Stimulated activated CD8-positive, alpha-beta memory T cell treated with anti-CD3 and anti-CD28 coated beads, Interleukin-12 subunit alpha, Interleukin-12 subunit beta, amount 100 ng/mL, for 1 hour (primary cell): ENCODE data around the gene MYH16.
"Not testable (repeated sequence)": the region's sequence is repeated elsewhere in the genome, so short reads cannot be mapped to it uniquely, and the experiment has no call there.

ENCODE experiments used
- DNase-seq: peaks from one replicate; pipeline ENCODE4 v3.0.0-alpha.2; 2020; ENCODE audit warnings: low read depth

MYH16 gene

GRCh38 chr7:99305473-99306260, 33.0 kb downstream of the MYH16 start:
- no peak for DNase-seq

GRCh38 chr7:99308461-99309074, 35.9 kb downstream of the MYH16 start:
- no peak for DNase-seq

GRCh38 chr7:99309111-99309510, 36.5 kb downstream of the MYH16 start:
- no peak for DNase-seq

- no peak for DNase-seq
These were observed 37.4 kb downstream of the MYH16 start for GRCh38 chr7:99310004-99310403.

- no peak for DNase-seq
These were observed 39.1 kb downstream of the MYH16 start for GRCh38 chr7:99311702-99312101.

GRCh38 chr7:99312316-99313203, 39.9 kb downstream of the MYH16 start:
- peak; percentile 67 for DNase-seq

GRCh38 chr7:99313204-99313573, 40.5 kb downstream of the MYH16 start:
- DNase-seq, result no peak

- DNase-seq, result no peak
These were observed 41.9 kb downstream of the MYH16 start for GRCh38 chr7:99314504-99314903.

- DNase-seq, result no peak
These were observed 47.7 kb downstream of the MYH16 start for GRCh38 chr7:99320371-99320770.

- not testable (repeated sequence) for DNase-seq
These were observed 50.0 kb downstream of the MYH16 start for GRCh38 chr7:99322659-99323058.

- no peak for DNase-seq
These were observed 51.9 kb downstream of the MYH16 start for GRCh38 chr7:99324559-99324958.

GRCh38 chr7:99325001-99325493, 52.4 kb downstream of the MYH16 start:
- no peak for DNase-seq

GRCh38 chr7:99325592-99326407, 53.2 kb downstream of the MYH16 start, which contains the start of gene ARPC1A:
Gene ARPC1A, plus strand, starts transcription at chr7:99325898. Its CDS starts 7,456 bp downstream, at chr7:99333354.
- peak; percentile 87 for DNase-seq

GRCh38 chr7:99326408-99326782, 53.8 kb downstream of the MYH16 start:
- no peak for DNase-seq

GRCh38 chr7:99330314-99330961, 57.8 kb downstream of the MYH16 start:
- not testable (repeated sequence) for DNase-seq

- DNase-seq, result no peak
These were observed 58.4 kb downstream of the MYH16 start for GRCh38 chr7:99331002-99331401.

GRCh38 chr7:99339595-99339994, 67.0 kb downstream of the MYH16 start:
- DNase-seq, result no peak

- DNase-seq, result no peak
These were observed 68.0 kb downstream of the MYH16 start for GRCh38 chr7:99340659-99341058.

- DNase-seq, result no peak
These were observed 71.5 kb downstream of the MYH16 start for GRCh38 chr7:99344061-99344647.

GRCh38 chr7:99350641-99351040, 78.0 kb downstream of the MYH16 start:
- DNase-seq, result not testable (repeated sequence)

- DNase-seq, result no peak
These were observed 79.6 kb downstream of the MYH16 start for GRCh38 chr7:99352247-99352646.
